ENCODE results near the gene DNAH1.

Gene DNAH1

GRCh38 chr3:52384019-52384761, 68.1 kb downstream of the DNAH1 start:
- DNase-seq (ENCODE audit: low read depth) = no peak
- in situ Hi-C loops (cut with HindIII; ENCODE audit: low sequenced_read_pairs) = no loop called here
- TF ChIP-seq CTCF (IDR thresholded peaks at IDR 0.05; ENCODE audit: low read depth, low read length, missing control alignments) = no peak
- H3K4me3 ChIP-seq (ENCODE audit: low read depth, low read length) = no peak overlapping the region

DNA sequence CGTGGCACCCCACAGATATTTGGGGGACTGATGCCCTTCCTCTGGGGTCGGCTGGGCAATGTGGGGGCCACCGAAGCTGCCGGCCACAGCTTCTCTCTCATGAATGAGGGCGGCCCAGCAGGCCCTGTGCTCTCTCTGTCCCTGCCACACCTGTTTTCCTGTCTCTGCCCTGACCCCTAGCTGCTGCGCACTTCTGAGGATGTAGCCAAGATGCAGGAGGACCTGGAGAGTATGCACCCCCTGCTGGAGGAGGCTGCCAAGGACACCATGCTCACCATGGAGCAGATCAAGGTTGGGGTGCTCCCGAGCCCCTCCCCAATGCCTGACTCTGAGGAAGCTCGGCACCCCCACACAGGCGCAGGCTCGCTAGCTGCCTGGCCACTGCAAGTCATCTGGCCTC, 69.0 kb downstream of the DNAH1 start:
- in situ Hi-C loops (cut with HindIII; ENCODE audit: low sequenced_read_pairs) = no loop called here
- DNase-seq (ENCODE audit: low read depth) = no peak
- H3K4me3 ChIP-seq (ENCODE audit: low read depth, low read length) = no peak overlapping the region
- TF ChIP-seq CTCF (IDR thresholded peaks at IDR 0.05; ENCODE audit: low read depth, low read length, missing control alignments) = peak; percentile 53

GRCh38 chr3:52387481-52387880, 71.4 kb downstream of the DNAH1 start:
- in situ Hi-C loops (cut with HindIII; ENCODE audit: low sequenced_read_pairs) = no loop called here
- no peak overlapping the region for H3K4me3 ChIP-seq (ENCODE audit: low read depth, low read length)
- no peak for TF ChIP-seq CTCF (IDR thresholded peaks at IDR 0.05; ENCODE audit: low read depth, low read length, missing control alignments)
- no peak for DNase-seq (ENCODE audit: low read depth)

DNA sequence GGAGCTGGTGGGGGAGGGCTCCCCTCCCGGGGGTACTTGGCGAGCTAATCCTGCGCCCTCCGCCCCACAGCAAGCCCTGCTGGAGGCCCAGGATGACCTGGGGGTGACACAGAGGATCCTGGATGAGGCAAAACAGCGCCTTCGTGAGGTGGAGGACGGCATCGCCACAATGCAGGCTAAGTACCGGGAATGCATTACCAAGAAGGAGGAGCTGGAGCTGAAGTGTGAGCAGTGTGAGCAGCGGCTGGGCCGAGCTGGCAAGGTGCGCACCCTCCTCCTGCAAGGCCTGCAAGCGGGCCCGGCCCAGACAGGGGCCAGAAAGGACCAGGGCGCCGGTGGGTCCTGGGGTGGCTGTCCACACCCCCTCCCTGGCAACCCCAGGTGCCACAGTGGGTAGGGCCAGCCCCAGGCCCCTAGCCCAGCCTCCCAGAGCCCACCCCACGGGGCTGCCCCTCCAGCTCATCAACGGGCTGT, 72.3 kb downstream of the DNAH1 start:
- in situ Hi-C loops (cut with HindIII; ENCODE audit: low sequenced_read_pairs) = no loop called here
- H3K4me3 ChIP-seq (ENCODE audit: low read depth, low read length) = no peak overlapping the region
- DNase-seq (ENCODE audit: low read depth) = no peak
- peak; percentile 4 for TF ChIP-seq CTCF (IDR thresholded peaks at IDR 0.05; ENCODE audit: low read depth, low read length, missing control alignments)

DNA sequence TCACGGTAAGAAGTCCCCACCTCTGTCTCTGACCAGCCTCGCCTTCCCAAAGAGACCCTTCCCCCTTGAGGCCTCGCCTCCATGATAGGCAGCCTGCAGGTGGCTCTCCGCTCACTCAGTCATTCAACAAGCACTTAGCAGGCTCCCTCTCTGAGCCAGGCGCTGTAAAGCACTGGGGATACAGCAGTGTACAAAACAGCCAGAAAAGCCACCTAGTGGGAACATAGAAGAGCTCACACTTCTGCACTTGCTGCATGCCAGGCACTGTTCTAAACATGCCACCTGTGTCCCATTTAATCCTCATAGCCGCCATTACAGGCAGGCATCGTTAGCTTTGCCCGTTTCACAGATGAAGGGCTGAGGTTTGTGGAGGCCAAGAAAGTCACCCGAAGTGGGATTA, 72.8 kb downstream of the DNAH1 start:
- in situ Hi-C loops (cut with HindIII; ENCODE audit: low sequenced_read_pairs) = no loop called here
- H3K4me3 ChIP-seq (ENCODE audit: low read depth, low read length) = no peak overlapping the region
- no peak for TF ChIP-seq CTCF (IDR thresholded peaks at IDR 0.05; ENCODE audit: low read depth, low read length, missing control alignments)
- DNase-seq (ENCODE audit: low read depth) = no peak

- DNase-seq (ENCODE audit: low read depth) = no peak
- in situ Hi-C loops (cut with HindIII; ENCODE audit: low sequenced_read_pairs) = no loop called here
- TF ChIP-seq CTCF (IDR thresholded peaks at IDR 0.05; ENCODE audit: low read depth, low read length, missing control alignments) = no peak
- no peak overlapping the region for H3K4me3 ChIP-seq (ENCODE audit: low read depth, low read length)
Observed at GRCh38 chr3:52391096-52391495, 75.0 kb downstream of the DNAH1 start.

All from astrocyte of the cerebellum (primary cell).